Ascending aorta (tissue), 2 donors: ENCODE measurements around the gene CALML4. TPM values are rescaled to one million over a fixed set of nuclear protein-coding genes. Genes with fewer than 3 reads are reported as not detected.
"Not testable (repeated sequence)": the region's sequence is repeated elsewhere in the genome, so short reads cannot be mapped to it uniquely, and the experiment has no call there.

Source experiments
- DNase-seq, 2 donors: peaks; one replicate each; pipeline ENCODE4 v3.0.0-alpha.2; 2019; ENCODE audit warnings: low spot score in 2 of 2
- H3K27ac ChIP-seq, 2 donors: fragments of 200-600 bp; sonication (generic); one replicate each; pipeline ENCODE4 v1.5.1; 2016 to 2017; ENCODE audit warnings: mild to moderate bottlenecking in 1 of 2
- H3K27me3 ChIP-seq: fragments of 200-600 bp; sonication (generic); one replicate; pipeline ENCODE4 v1.5.1; 2017
- H3K36me3 ChIP-seq, 2 donors: fragments of 200-600 bp; sonication (generic); one replicate each; pipeline ENCODE4 v1.5.1; 2016
- H3K4me1 ChIP-seq, 2 donors: fragments of 200-600 bp; sonication (generic); one replicate each; pipeline ENCODE4 v1.5.1; 2016 to 2017; ENCODE audit warnings: mild to moderate bottlenecking in 1 of 2
- H3K4me3 ChIP-seq, 2 donors: fragments of 200-600 bp; sonication (generic); one replicate each; pipeline ENCODE4 v1.5.1; 2016 to 2017; ENCODE audit warnings: mild to moderate bottlenecking in 1 of 2
- H3K9me3 ChIP-seq, 2 donors: fragments of 200-600 bp; sonication (generic); one replicate each; pipeline ENCODE4 v1.5.1; 2016
- intact Hi-C: fragments of 100-400 bp; cut with DNase I; formaldehyde crosslinking; loops from one replicate; pipeline ENCODE4 v1.15.1; 2023
- total RNA-seq: library from RNA; depleted of rRNA; stranded (reverse); fragments of >200 nt; gene quantifications from one replicate; pipeline ENCODE4 v1.1.0, GENCODE V29; 2016
- TF ChIP-seq, protein P1 (sequence below), 3 experiments: fragments of 200-600 bp in 2 of 3; fragments of 450-650 bp in 1 of 3; sonication (generic) in 2 of 3; IDR thresholded peaks; one replicate each; pipeline ENCODE4 v1.5.1; 2016 to 2019; ENCODE audit warnings: antibody characterized with exemption in 3 of 3, mild to moderate bottlenecking in 1 of 3, moderate library complexity in 1 of 3

Gene CALML4
- total RNA-seq, 1 donor from 2014 or later, result 0.85 TPM

DNA sequence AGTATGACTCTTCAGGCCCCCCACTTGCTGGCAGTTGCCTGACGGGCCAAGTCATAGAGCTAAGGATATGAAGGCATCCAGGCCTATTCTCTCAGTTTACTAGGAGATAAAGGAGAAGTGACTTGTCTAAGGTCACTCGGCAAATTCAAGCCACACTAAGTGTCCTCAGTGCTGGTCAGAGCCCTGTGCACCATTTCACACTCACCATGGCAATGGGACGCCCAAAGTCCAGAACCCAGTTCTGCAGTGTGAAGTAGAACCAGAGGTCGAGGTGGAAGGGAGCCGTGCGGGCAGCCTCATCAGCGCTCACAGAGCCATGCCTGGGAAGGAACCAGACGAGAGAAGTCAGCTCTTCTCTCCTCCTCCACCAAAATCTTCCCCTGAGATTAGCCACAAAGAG lies 13.2 kb upstream of the CALML4 start:
- DNase-seq, result peak in 1 of 2 donors; percentile 25
- H3K36me3 ChIP-seq, result peaks cover 0 to 4% of the 10 kb centered on the region in 2 donors
- no peak overlapping the region for H3K4me3 ChIP-seq
- no peak overlapping the region for H3K27ac ChIP-seq
- H3K9me3 ChIP-seq, result no peaks in the 10 kb centered on the region
- no peaks in the 10 kb centered on the region for H3K27me3 ChIP-seq
- intact Hi-C loops, result no loop called here
- TF ChIP-seq, protein P1, sequence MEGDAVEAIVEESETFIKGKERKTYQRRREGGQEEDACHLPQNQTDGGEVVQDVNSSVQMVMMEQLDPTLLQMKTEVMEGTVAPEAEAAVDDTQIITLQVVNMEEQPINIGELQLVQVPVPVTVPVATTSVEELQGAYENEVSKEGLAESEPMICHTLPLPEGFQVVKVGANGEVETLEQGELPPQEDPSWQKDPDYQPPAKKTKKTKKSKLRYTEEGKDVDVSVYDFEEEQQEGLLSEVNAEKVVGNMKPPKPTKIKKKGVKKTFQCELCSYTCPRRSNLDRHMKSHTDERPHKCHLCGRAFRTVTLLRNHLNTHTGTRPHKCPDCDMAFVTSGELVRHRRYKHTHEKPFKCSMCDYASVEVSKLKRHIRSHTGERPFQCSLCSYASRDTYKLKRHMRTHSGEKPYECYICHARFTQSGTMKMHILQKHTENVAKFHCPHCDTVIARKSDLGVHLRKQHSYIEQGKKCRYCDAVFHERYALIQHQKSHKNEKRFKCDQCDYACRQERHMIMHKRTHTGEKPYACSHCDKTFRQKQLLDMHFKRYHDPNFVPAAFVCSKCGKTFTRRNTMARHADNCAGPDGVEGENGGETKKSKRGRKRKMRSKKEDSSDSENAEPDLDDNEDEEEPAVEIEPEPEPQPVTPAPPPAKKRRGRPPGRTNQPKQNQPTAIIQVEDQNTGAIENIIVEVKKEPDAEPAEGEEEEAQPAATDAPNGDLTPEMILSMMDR (IDR thresholded peaks at IDR 0.05), result no peak
- H3K4me1 ChIP-seq, result no peaks in the 10 kb centered on the region

DNA sequence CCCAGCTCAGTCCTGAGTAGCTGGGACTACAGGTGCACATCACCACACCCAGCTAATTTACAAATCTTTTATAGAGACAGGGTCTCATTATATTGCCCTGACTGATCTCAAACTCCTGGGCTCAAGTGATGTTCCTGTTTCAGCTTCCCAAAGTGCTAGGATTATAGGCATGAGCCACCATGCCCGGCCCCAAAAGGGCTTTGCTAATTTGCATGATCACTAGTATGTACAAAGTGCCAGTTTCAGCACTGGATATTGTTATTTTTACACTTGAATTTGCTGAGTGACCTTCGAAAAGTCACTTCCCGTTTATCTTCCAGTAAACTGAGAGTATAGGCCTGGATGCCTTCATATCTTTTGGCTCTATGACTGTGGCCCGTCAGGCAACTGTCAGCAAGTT lies 12.2 kb upstream of the CALML4 start:
- DNase-seq, result peak in 1 of 2 donors; percentile 33
- TF ChIP-seq, protein P1 (IDR thresholded peaks at IDR 0.05), result no peak
- no peaks in the 10 kb centered on the region for H3K4me1 ChIP-seq
- intact Hi-C loops, result no loop called here
- no peak overlapping the region for H3K4me3 ChIP-seq
- no peak overlapping the region for H3K27ac ChIP-seq
- H3K27me3 ChIP-seq, result no peaks in the 10 kb centered on the region
- peaks cover 0 to 4% of the 10 kb centered on the region in 2 donors for H3K36me3 ChIP-seq
- H3K9me3 ChIP-seq, result no peaks in the 10 kb centered on the region

- no peak overlapping the region for H3K4me3 ChIP-seq
- peaks cover 0 to 4% of the 10 kb centered on the region in 2 donors for H3K36me3 ChIP-seq
- intact Hi-C loops, result loop anchor here (5.0 kb wide), 1 partner anchor 58 kb away; no protein-coding TSS in a partner anchor
- no peak overlapping the region for H3K27ac ChIP-seq
- DNase-seq, result peak in 1 of 2 donors; percentile 49
- TF ChIP-seq, protein P1 (IDR thresholded peaks at IDR 0.05), result no peak
- no peaks in the 10 kb centered on the region for H3K9me3 ChIP-seq
- peaks cover 3 to 10% of the 10 kb centered on the region in 2 donors for H3K4me1 ChIP-seq
- H3K27me3 ChIP-seq, result no peaks in the 10 kb centered on the region
These were observed 9.7 kb upstream of the CALML4 start for GRCh38 chr15:68214838-68215254.

- H3K27me3 ChIP-seq, result no peaks in the 10 kb centered on the region
- DNase-seq, result peak in 1 of 2 donors; percentile 52
- H3K4me3 ChIP-seq, result no peak overlapping the region
- H3K9me3 ChIP-seq, result no peaks in the 10 kb centered on the region
- H3K4me1 ChIP-seq, result peaks cover 3 to 10% of the 10 kb centered on the region in 2 donors
- no peak overlapping the region for H3K27ac ChIP-seq
- intact Hi-C loops, result loop anchor here (5.0 kb wide), 1 partner anchor 57 kb away; no protein-coding TSS in a partner anchor
- H3K36me3 ChIP-seq, result peaks cover 0 to 4% of the 10 kb centered on the region in 2 donors
- TF ChIP-seq, protein P1 (IDR thresholded peaks at IDR 0.05), result no peak
These were observed 9.1 kb upstream of the CALML4 start for GRCh38 chr15:68213991-68214837.

- peaks cover 3 to 10% of the 10 kb centered on the region in 2 donors for H3K4me1 ChIP-seq
- not testable (repeated sequence) for H3K36me3 ChIP-seq, H3K27me3 ChIP-seq, H3K4me3 ChIP-seq, H3K27ac ChIP-seq, H3K9me3 ChIP-seq
- intact Hi-C loops, result loop anchor here (5.0 kb wide), 1 partner anchor 56 kb away; no protein-coding TSS in a partner anchor
- DNase-seq, result peak in 1 of 2 donors; percentile 25
These were observed 8.3 kb upstream of the CALML4 start for GRCh38 chr15:68213491-68213845.

- no peaks in the 10 kb centered on the region for H3K36me3 ChIP-seq
- H3K4me3 ChIP-seq, result no peak overlapping the region
- DNase-seq, result peak in 1 of 2 donors; percentile 55
- H3K27ac ChIP-seq, result no peak overlapping the region
- no peaks in the 10 kb centered on the region for H3K27me3 ChIP-seq
- H3K4me1 ChIP-seq, result peaks cover 3 to 10% of the 10 kb centered on the region in 2 donors
- TF ChIP-seq, protein P1 (IDR thresholded peaks at IDR 0.05), result no peak
- intact Hi-C loops, result loop anchor here (1.0 to 5.0 kb wide), 2 partner anchors 54 to 348 kb away; no protein-coding TSS in a partner anchor
- H3K9me3 ChIP-seq, result no peaks in the 10 kb centered on the region
These were observed 6.7 kb upstream of the CALML4 start for GRCh38 chr15:68211656-68212320.
